ENCODE data around the gene HMCN2.
A peak's percentile ranks its signal among the peaks of the same experiment; 100 is the strongest.

The HMCN2 gene, protein sequence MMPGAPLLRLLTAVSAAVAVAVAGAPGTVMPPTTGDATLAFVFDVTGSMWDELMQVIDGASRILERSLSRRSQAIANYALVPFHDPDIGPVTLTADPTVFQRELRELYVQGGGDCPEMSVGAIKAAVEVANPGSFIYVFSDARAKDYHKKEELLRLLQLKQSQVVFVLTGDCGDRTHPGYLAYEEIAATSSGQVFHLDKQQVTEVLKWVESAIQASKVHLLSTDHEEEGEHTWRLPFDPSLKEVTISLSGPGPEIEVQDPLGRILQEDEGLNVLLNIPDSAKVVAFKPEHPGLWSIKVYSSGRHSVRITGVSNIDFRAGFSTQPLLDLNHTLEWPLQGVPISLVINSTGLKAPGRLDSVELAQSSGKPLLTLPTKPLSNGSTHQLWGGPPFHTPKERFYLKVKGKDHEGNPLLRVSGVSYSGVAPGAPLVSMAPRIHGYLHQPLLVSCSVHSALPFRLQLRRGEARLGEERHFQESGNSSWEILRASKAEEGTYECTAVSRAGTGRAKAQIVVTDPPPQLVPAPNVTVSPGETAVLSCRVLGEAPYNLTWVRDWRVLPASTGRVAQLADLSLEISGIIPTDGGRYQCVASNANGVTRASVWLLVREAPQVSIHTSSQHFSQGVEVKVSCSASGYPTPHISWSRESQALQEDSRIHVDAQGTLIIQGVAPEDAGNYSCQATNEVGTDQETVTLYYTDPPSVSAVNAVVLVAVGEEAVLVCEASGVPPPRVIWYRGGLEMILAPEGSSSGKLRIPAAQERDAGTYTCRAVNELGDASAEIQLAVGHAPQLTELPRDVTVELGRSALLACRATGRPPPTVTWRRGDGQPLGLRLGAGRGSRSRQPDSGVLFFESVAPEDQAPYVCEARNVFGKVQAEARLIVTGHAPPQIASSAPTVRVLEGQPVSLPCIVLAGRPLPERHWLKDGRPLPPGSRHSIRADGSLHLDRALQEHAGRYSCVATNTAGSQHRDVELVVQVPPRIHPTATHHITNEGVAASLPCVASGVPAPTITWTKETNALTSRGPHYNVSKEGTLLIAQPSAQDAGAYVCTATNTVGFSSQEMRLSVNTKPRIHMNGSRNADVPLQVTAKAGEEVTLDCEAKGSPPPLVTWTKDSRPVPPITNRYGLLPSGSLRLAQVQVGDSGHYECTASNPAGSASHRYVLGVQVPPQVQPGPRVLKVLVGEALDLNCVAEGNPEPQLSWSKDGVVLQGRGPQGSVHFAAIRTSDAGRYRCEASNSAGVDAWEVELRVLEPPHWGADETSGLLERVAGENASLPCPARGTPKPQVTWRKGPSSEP (N-terminal part only)

DNA sequence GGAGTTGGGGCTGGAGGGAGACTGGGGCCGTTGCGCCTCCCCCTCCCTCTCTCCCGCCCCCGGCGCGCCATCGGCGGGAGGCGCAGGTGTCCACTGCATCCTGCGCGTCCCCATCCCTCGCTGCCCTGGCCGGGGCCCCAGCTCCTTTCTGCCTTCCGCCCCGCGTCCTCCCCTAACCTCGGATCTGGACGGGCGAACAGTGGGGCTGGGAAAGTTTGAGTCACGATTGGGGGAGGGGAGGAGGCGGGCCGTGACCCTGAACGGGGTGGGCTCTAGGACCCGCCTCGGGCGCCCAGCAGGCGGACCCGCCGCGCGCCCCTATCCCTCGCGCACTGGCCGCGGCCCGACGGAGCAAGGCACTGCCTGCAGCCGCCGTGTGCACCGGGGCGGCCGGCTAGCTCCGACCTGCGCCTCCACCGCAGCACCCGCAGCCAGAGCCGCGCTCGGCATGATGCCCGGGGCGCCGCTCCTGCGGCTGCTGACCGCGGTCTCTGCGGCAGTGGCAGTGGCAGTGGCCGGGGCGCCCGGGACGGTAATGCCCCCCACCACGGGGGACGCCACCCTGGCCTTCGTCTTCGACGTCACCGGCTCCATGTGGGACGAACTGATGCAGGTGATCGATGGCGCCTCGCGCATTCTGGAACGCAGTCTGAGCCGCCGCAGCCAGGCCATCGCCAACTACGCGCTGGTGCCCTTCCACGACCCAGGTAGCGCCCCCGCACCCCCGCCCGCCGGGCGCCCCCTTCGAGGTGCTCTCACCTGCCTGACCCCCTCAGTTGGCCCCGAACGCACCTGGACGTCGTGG lies at the start of gene HMCN2:
Gene HMCN2 (plus strand): TSS at position 330 of the 805 bp plus-strand sequence. CDS start 119 bp downstream, at position 449.
- DNase-seq, result no peak

DNA sequence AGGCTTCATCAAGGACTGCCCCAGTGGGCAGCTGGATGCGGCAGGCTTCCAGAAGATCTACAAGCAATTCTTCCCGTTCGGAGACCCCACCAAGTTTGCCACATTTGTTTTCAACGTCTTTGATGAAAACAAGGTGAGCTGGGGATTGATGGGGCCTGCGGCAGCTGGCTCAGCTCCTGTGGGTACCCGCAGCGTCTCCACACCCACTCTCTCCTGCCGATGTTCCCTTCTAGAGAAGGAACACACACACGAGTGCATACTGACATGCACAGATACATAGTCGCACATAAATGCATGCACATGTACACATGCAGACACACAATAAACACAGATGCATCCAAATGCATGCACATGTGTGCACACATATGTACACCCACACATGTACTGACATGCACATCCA lies 47.7 kb upstream of the HMCN2 start:
- DNase-seq, result no peak

DNA sequence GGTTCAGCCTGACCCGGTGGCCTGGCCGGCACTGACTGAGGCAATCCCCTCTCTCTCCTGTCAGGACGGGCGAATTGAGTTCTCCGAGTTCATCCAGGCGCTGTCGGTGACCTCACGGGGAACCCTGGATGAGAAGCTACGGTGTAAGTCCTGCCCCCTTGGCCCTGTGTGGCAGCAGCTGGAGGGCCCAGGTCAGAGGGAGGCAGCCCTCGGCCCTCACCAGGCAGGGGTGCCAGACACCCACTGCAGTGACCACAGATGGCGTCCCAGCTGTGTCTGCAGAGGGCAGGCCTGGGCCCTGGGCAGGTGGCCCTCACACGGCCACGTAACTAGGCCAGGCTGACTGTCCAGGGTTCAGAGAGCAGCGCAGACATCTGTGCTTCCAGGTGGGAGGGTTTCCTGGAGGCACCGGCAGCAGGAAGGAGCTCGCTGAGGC lies 45.9 kb upstream of the HMCN2 start:
- no peak for DNase-seq

DNA sequence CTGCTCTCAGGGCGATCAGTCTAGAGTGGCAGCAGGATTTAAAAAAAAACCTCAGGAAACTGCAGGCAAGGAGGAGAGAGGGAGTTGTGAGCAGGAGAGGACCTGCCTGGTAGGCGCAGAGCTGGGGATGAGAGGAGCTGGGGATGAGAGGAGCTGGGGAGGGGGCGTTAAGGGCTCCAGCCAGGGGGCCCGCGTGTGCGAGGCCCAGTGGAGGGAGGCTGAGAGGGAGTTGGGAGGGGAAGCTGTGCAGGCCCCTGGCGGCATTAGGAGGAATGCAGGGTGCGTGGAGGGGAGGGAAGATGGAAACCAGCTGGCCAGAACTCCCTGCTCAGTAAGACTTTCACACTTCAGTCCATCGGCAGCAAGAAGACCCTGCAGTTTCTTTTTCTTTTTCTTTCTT lies 45.2 kb upstream of the HMCN2 start:
- no peak for DNase-seq

DNA sequence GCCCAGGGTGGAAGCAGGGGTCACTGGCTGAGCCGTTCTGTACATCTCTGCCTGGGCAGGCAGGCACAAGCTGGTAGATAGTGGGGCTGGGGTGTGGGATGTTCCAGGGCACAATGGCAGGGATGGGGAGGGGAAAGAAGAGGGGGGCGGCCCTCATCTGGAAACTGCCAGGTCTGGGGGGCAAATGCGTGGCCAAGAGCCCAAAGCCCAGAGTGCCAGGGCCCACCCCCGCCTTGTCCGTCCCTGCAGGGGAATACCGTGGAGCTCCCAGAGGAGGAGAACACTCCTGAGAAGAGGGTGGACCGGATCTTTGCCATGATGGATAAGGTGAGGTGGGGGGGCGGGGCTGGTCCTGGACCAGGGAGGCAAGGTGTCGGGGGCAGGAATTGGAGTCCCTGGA lies 42.7 kb upstream of the HMCN2 start:
- no peak for DNase-seq

DNA sequence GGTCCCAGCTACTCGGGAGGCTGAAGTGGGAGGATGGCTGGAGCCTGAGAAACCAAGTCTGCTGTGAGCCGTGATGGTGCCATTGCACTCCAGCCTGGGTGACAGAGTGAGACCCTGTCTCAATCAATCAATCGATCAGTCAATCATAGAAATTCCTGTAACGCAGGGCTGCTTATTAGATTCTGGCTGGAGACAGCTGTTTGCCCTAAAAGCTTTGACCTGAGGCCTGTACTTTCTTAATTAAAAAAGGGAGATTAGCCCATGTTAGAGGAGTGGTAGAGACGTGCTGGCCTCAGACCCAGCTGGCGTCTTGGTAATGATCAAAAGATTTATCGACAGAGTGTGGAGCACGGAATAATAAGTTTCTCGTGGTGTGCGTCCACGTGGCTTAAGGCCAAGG lies 40.5 kb upstream of the HMCN2 start:
- DNase-seq, result no peak

DNA sequence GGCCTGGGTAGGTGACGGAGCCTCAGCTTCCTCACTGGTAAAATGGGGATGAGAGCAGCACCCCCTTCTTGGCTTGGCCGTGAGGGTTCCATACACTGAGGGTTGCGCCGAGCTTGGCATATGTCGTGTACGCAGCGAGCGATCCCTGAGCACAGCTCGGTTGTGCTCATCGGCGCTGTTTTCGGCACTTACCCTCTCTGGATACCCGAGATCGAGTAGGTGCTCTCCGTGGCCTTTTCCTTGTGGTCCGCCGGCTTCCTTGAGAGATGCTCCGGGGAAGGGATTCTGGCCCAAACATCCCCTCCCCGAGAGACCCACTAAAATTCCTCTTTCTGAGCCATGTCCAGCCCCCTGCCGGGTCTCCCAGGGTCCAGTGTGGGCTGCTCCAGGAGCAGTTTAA lies 40.0 kb upstream of the HMCN2 start:
- DNase-seq, result no peak

DNA sequence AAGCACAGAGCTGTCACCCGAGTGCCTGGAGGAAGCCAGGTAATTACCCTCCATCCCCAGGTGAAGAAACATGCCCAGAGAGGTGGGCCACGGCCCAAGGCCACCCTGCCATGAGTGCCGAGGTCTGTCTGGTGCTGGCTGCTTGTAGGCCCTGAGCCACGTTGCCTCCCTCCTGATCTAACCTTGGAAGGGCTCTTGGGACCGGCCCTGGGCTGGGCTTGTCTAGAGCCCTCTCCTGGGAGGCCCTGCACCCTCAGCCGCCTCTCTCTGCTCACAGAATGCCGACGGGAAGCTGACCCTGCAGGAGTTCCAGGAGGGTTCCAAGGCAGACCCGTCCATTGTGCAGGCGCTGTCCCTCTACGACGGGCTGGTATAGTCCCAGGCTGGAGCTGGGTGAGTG lies 39.4 kb upstream of the HMCN2 start:
- DNase-seq, result no peak

DNA sequence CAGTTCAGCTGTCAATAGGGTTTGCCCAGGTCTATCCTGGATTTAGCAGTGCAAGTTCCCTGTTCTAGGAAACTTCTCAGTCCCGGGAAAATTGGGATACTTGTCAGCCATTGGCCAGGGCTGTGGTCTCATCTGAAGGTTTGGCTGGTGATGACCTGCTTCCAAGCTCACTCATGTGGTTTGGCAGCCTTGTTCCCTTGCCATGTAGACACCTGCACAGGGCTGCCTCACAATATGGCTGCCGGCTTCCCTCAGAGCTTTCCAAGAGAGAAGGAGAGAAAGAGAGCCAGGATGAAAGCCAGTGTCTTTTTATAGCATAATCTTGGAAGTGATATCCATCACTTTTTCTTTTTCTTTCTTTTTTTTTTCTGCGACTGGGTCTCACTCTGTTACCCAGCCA lies 37.7 kb upstream of the HMCN2 start:
- no peak for DNase-seq

DNA sequence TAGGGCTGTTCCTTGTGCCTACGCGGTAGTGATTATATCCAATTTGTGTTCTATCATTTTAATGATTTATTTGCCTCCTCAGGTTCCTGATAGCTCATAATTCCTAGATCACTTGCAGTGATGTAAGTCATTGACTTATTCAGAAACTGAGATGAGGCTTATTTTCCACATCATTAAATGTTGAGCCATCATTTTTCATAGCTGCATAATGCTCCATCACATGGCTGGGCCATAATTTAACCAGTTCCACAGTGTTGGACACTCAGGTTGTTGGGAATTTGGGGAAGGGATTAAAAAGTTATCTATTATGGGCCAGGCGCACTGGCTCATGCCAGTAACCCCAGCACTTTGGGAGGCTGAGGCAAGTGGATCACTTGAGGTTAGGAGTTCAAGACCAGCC lies 35.8 kb upstream of the HMCN2 start:
- DNase-seq, result no peak

DNA sequence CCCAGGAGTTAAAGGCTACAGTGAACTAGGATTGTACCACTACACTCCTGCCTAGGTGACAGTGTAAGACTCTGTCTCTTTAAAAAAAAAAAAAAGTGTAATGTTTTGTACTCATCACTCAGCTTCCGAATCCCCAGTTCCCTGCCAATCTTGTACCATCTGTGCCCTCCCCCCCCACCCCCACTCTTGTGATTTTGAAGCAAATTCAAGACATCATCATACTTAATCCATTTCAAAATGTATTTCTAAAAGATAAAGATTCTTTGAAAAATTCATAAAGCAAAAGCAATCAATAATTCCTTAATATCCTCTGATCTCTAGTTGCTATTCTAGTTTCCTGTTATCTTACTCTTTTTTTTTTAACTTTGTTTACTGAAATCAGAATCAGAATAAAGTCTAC lies 34.9 kb upstream of the HMCN2 start:
- no peak for DNase-seq

DNA sequence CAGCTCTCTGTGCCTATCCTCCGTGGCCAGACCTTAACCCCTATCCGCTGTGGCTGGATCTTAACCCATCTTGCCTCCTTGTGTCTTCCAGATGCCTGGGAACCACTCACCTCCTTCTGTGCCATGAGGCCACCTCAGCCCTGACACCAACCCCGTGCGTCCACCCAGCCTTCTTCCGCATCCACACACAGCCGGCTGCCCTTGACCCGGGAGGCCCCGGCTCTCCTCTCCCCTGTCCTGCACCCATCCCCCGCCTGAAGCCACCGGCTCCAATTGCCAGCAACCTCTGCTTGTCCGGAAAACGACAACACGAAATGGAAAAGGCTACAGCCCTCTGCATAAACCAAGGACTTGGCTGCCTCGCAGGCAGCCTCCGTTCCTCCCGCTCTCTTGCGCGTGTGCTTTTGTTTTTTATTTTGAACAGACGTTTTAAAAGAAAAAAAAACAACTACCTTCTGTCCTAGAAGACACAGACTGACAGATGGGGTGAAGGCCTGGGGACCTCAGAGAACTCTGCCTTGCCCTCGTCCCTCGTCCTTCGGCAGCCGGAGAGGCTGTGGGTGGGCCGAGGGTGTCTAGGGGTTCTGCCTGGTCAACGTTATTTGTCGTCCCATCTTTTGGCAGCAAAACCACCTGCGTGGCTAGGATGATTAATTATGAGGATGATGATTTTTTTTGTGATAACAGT lies 32.5 kb upstream of the HMCN2 start:
- DNase-seq, result no peak

DNA sequence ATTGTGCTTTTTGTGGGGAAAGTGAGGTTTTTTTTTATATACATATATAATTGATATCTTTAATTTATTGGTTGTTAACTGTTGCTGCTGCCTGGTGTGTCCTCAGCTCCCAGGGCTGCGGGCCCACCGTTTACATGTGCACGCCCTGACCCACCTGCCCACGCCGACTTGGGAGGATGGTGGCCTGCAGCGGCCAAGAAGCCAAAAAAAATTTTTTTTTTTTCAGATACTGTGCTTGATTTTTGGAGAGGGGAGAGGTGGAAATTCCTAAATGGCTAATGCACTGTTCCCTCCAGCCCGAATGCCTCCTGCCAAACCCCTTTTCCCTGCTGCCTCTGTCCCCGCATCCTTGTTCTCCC lies 32.0 kb upstream of the HMCN2 start:
- DNase-seq, result no peak

DNA sequence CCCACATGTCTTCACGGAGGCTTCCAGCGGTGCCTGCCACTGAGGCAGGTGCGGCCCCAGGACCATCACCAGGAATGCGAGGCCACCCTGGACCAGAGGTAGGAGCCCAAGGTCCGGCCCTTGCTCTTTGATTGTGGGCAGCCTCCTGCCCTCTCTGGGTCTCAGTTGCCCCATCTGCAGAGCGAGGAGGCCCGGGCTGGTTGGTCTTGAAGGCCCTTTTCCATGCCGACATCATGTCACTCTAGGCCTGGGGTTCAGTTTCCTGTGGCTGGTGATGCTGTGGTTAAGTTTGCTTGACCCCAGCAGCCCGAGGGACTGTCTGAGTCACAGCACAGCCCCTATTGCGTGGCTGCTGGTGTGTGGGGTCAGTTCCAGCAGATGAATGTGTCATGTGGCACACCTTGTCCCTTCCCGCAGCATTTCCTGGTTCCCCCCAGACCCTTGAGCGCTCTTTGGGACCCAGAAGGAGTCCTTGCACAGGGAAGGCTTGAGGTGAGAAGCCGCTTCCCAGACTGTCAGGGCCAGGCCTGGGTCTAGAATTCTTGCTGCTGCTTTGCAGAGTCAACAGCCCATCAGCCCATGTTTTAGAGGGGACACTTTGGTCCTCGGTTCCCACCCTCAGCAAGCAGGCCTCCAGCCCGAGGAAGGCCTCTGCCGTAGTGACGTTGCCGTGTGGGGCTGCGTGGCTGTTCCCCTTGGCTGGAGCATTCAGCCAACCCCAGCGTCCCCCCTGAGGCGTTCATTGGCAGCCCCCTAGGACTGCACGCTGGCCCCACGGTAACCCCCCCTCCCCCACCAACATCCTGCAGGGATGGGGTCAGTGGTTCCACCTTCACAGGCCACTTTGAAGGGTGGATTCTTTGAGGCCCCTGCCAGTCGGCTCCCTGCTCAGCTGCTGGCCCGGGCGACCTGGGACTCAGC lies 31.0 kb upstream of the HMCN2 start:
- DNase-seq, result no peak

DNA sequence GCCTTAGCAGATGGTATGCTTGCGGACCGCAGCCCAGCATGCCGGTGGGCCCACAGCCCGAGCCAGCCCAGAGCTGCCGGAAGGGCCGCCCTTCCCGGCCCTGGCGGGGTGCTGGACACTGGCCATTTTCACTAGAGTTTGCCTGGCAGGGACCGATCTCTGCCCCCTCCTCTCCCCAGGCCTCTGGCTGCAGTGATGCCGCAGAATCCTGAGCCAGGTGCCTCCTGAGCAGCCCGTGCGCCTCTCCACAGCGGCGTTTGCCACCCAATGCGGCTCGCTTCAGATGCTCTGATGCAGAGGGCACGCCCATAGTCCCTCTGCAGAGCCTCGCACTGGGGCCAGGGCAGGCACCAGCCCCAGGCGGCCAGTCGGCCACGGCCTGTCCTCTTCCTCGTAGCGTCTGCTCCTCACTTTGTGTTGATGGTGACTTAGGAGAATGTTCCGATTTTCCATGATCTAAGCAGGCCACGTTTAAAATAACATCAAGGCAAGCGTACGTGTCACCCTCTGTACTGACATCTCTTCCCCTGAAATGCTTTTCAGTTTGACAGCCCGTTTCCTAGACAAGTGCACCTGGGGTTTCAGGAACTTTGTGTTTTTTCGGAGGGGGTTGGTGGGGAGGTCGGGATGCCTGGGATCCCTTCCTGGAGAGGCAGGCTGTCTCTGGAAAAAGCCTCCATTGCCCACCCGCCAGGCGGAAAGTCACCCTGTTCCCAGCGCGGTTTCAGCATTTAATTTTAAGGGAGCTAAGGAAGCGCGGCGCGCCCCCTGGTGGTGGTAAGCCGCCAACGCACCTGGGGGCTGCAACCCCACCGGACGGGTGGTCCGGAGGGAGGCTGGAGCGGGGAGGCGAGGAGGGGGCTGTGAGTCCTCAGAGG lies 29.8 kb upstream of the HMCN2 start:
- DNase-seq, result peak; percentile 74

DNA sequence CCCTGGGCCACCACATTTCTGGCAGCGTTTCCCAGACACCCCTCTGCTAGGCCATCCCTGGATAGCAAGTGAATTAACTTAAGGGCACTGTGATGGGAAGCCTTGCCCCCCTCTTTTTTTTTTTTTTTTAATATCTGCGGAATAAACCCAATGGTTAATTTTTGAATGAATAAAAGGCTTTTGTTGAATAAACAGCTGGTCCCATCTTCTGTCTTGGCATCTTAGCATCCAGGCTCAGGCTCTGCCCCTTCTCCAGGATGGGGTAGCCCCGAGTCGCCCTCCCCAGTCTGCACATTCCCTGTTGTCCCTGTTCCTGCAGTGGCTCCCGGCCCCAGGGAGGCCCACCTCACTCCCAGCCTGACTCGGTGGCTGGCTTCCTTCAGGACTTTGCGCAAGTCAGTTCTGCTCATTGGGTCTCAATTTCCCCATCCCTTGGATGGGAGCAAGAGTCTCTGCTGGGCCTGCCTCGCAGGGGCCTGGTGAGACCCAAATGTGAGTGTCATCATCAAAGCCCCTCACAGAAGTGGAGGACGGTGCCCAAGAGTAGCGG lies 29.0 kb upstream of the HMCN2 start:
- DNase-seq, result no peak

DNA sequence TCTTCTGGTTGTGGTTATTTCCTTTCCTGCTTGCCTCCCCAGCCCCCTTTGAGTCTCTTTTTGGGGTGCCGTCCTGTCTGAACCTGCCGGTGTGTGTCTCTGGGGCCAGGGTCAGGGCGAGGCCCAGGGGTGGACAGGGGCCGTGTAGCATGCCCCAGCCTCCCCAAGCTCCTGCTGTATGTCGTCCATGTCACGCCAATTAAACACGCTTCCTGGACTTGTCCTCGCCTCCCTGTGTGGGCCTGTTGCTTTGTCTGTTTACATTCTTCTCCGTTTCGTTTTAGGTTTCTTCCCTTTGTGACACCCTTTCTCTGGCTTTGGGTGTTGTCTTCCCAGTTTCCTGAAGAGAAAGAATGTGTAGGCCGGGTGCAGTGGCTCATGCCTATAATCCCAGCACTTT lies 28.5 kb upstream of the HMCN2 start:
- no peak for DNase-seq

DNA sequence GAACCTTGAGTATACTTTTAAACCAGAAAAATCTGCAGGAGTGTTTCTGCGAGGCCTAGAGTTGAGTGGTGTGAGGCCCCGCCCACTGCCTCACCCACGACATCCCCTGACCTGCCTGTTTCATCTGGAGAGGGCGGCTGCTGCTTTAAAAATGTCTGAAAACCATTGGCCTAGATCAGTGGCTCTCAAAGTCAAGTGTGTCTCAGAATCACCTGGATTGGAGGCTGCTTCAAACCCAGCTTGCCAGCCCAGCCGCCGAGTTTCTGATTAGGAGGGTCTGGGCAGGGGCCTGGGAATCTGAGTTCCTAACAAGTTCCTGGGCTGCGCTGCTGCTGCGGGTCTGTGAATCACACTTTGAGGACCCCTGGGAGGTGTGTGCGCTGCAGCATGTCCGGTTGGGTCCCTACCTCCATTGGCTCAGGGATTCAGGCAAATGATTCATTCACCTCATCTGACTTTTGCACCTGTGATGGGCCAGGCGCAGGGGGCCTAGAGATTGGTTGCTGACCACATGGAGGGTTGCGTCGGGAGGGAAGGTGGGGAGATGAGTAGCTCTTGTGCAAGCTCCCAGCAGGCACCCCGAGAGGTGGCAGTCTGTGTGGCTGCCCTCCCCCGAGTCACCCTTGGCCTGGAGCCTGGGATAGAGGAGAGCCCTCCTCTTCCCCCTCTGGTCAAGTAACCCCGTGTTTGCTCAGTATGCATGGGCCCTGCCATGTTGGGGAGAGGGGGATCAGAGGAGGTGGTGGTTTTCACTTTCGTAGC lies 27.6 kb upstream of the HMCN2 start:
- DNase-seq, result no peak

DNA sequence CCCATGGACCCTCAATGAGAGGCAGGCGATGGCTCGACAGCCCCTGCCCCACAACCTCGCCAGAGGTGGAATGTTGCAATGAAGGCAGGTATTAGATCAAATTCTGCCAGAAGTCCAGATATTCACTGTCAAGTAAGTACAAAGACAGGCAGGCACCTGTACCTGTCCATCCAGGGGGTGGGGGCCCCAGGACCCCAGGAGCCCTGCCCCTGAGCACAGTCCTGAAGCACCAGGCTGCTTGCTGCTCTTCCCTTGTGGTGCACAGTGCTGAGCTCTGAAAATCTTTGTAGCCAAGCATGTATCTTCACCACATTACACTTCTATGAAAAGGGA lies 26.2 kb upstream of the HMCN2 start:
- no peak for DNase-seq
